OCI-LY3 (cell line): ENCODE results near the gene CAMK2D.

Experiments used
- H2AFZ ChIP-seq: fragments of 200-600, 300-600 bp; shearing (Covaris generic); 2 replicates; pipeline ENCODE4 v1.6.0; 2014; ENCODE audit warnings: antibody characterized with exemption, low read depth, low read length
- H3K27ac ChIP-seq: fragments of 200-600, 300-600 bp; sonication (generic); 2 replicates; pipeline ENCODE4 v1.5.1; 2014; ENCODE audit warnings: mild to moderate bottlenecking, low read length, moderate library complexity, mixed read lengths
- H3K27me3 ChIP-seq: fragments of 200-600, 300-600 bp; sonication (generic); 2 replicates; pipeline ENCODE4 v1.6.1; 2014; ENCODE audit warnings: low read depth, low read length, mixed read lengths
- H3K36me3 ChIP-seq: fragments of 200-600, 300-600 bp; sonication (generic); replicated peaks from 2 replicates; pipeline ENCODE3; 2014; ENCODE audit warnings: low read depth, low read length, mixed read lengths
- H3K4me1 ChIP-seq: fragments of 300-600, 200-600 bp; sonication (generic); 2 replicates; pipeline ENCODE4 v1.6.1; 2014; ENCODE audit warnings: low read length, mixed read lengths
- H3K4me2 ChIP-seq: fragments of 200-600, 300-600 bp; sonication (generic); 2 replicates; pipeline ENCODE4 v1.6.1; 2014; ENCODE audit warnings: low read length, mixed read lengths
- H3K4me3 ChIP-seq: fragments of 300-600, 200-600 bp; sonication (generic); 2 replicates; pipeline ENCODE4 v1.5.1; 2014; ENCODE audit warnings: antibody characterized with exemption, mild to moderate bottlenecking, low read length, moderate library complexity
- H3K79me2 ChIP-seq: fragments of 300-600, 200-600 bp; shearing (Covaris generic); 2 replicates; pipeline ENCODE4 v1.6.1; 2014; ENCODE audit warnings: mild to moderate bottlenecking, low read length, mixed read lengths
- H3K9ac ChIP-seq: fragments of 300-600, 200-600 bp; shearing (Covaris generic); 2 replicates; pipeline ENCODE4 v1.6.0; 2014; ENCODE audit warnings: mild to moderate bottlenecking, low read length, moderate library complexity
- H3K9me3 ChIP-seq: fragments of 200-600, 300-600 bp; shearing (Covaris generic); 2 replicates; pipeline ENCODE4 v1.6.1; 2014; ENCODE audit warnings: low read length, mixed read lengths; ENCODE audit not compliant: insufficient read depth
- H4K20me1 ChIP-seq: fragments of 200-600, 300-600 bp; sonication (generic); 2 replicates; pipeline ENCODE4 v1.6.1; 2016; ENCODE audit warnings: low read length, mixed read lengths; ENCODE audit not compliant: insufficient read depth
- CTCF ChIP-seq: fragments of 200-600, 300-600 bp; sonication (generic); IDR thresholded peaks from 2 replicates; pipeline ENCODE4 v1.5.1; 2014; ENCODE audit warnings: antibody characterized with exemption, low read length, low read depth
- EZH2phosphoT487 ChIP-seq: fragments of 200-600 bp; shearing (Covaris generic); IDR thresholded peaks from 2 replicates; pipeline ENCODE4 v1.6.1; 2018; ENCODE audit warnings: antibody characterized with exemption, mixed run types, low read depth

The CAMK2D gene

GRCh38 chr4:113784497-113785250 is 23.1 kb upstream of the CAMK2D start:
- no peak overlapping the region for H3K4me3 ChIP-seq
- H3K9me3 ChIP-seq = no peaks in the 10 kb centered on the region
- H4K20me1 ChIP-seq = no peaks in the 10 kb centered on the region
- H3K36me3 ChIP-seq = no peaks in the 10 kb centered on the region
- peaks cover 17% of the 10 kb centered on the region for H3K27me3 ChIP-seq
- H3K79me2 ChIP-seq = no peaks in the 10 kb centered on the region
- no peak for TF ChIP-seq CTCF
- no peak for TF ChIP-seq EZH2phosphoT487
- no peak overlapping the region for H3K9ac ChIP-seq
- H2AFZ ChIP-seq = no peak overlapping the region
- H3K4me1 ChIP-seq = peaks cover 9% of the 10 kb centered on the region
- H3K4me2 ChIP-seq = no peak overlapping the region
- H3K27ac ChIP-seq = no peak overlapping the region

GRCh38 chr4:113783701-113784100 is 22.2 kb upstream of the CAMK2D start:
- H3K4me1 ChIP-seq = peaks cover 3% of the 10 kb centered on the region
- H4K20me1 ChIP-seq = no peaks in the 10 kb centered on the region
- H3K79me2 ChIP-seq = no peaks in the 10 kb centered on the region
- H3K4me2 ChIP-seq = no peak overlapping the region
- H3K9ac ChIP-seq = no peak overlapping the region
- H3K36me3 ChIP-seq = no peaks in the 10 kb centered on the region
- TF ChIP-seq CTCF = no peak
- no peak for TF ChIP-seq EZH2phosphoT487
- no peak overlapping the region for H2AFZ ChIP-seq
- peaks cover 25% of the 10 kb centered on the region for H3K27me3 ChIP-seq
- no peak overlapping the region for H3K27ac ChIP-seq
- H3K4me3 ChIP-seq = no peak overlapping the region
- H3K9me3 ChIP-seq = no peaks in the 10 kb centered on the region

- Histone ChIP-seq H4K20me1 (no peaks in the 10 kb centered on the region), H3K4me2 (no peak overlapping the region), H3K27me3 (peaks cover 29% of the 10 kb centered on the region), H3K9ac (no peak overlapping the region), H3K9me3 (no peaks in the 10 kb centered on the region), H3K36me3 (no peaks in the 10 kb centered on the region), H3K27ac (no peak overlapping the region), H3K4me3 (no peak overlapping the region), H3K4me1 (no peaks in the 10 kb centered on the region), H2AFZ (no peak overlapping the region), H3K79me2 (no peaks in the 10 kb centered on the region)
- no peak for TF ChIP-seq EZH2phosphoT487
- TF ChIP-seq CTCF = no peak
Measured at GRCh38 chr4:113783289-113783688, 21.8 kb upstream of the CAMK2D start.

GRCh38 chr4:113781439-113782040 is 20.0 kb upstream of the CAMK2D start:
- no peaks in the 10 kb centered on the region for H3K4me1 ChIP-seq
- H2AFZ ChIP-seq = no peak overlapping the region
- H3K27me3 ChIP-seq = peaks cover 42% of the 10 kb centered on the region
- no peaks in the 10 kb centered on the region for H3K79me2 ChIP-seq
- H3K4me3 ChIP-seq = no peak overlapping the region
- no peaks in the 10 kb centered on the region for H3K36me3 ChIP-seq
- no peaks in the 10 kb centered on the region for H3K9me3 ChIP-seq
- peak; percentile 74 for TF ChIP-seq CTCF
- TF ChIP-seq EZH2phosphoT487 = no peak
- no peaks in the 10 kb centered on the region for H4K20me1 ChIP-seq
- H3K27ac ChIP-seq = no peak overlapping the region
- H3K9ac ChIP-seq = no peak overlapping the region
- no peak overlapping the region for H3K4me2 ChIP-seq
